GM18508 (cell line): Measurements from ENCODE around the gene RPS6KL1.

Source experiments
- ATAC-seq: cut with Tn5 transposase; IDR thresholded peaks from one replicate; pipeline ENCODE4 v1.9.1; 2021; ENCODE audit warnings: moderate number of reproducible peaks; ENCODE audit not compliant: insufficient read depth, unreplicated experiment

RPS6KL1 gene, protein sequence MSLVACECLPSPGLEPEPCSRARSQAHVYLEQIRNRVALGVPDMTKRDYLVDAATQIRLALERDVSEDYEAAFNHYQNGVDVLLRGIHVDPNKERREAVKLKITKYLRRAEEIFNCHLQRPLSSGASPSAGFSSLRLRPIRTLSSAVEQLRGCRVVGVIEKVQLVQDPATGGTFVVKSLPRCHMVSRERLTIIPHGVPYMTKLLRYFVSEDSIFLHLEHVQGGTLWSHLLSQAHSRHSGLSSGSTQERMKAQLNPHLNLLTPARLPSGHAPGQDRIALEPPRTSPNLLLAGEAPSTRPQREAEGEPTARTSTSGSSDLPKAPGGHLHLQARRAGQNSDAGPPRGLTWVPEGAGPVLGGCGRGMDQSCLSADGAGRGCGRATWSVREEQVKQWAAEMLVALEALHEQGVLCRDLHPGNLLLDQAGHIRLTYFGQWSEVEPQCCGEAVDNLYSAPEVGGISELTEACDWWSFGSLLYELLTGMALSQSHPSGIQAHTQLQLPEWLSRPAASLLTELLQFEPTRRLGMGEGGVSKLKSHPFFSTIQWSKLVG

DNA sequence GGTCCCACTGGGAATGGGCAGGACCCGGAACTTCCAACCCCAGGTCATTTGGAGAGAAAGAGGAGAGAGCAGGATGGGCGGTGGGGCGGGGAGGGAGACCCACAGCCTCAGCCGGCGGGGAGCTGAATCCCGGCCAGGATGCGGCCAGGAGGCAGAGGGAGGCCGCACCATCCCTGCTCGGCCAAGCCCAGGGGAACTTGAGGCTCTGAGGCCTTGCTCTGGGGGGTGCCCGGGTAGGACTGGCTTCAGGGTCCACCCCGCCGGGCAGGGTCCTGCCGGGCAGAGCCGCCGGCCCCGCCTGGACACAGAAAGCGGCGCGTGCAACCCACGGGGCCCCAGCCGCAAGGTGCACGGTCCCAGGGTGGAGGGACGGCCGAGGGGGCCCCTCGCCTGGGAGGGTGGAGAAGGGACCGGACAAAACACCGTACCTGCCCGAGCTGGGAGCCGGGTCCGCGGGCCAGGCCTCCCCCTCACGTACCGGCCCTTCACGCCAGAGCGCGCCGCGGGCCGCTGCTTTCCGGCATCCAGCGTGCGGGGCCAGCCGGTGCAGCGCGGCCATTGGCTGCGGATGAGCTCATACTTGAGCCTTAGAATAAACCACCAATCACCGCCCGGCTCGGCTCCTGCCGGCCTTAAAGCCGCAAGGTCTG is at the start of gene RPS6KL1:
TSS of gene RPS6KL1 (minus strand) at position 509 of the 650 bp plus-strand sequence. CDS start 1,719 bp downstream, outside the sequence.
- ATAC-seq: no peak

DNA sequence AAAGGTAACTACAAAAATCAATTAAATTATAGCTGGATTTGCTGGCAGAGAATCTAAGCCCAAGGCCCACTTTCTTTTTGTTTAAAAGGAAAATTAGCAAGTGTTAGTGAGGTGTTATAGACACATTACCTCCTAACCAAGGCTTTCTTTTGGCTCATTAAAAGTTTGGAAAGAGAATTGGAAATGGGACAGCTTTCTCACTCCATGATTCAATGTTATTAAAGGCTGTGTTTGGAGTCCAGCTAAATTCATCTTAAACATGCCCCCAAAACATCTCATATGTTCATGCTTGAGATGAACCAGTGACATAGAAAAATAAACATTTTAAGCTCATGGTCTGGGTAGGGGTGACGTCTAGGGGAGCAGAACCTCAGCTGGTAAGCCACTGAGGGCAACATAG is 45.8 kb upstream of the RPS6KL1 start:
- ATAC-seq: no peak

DNA sequence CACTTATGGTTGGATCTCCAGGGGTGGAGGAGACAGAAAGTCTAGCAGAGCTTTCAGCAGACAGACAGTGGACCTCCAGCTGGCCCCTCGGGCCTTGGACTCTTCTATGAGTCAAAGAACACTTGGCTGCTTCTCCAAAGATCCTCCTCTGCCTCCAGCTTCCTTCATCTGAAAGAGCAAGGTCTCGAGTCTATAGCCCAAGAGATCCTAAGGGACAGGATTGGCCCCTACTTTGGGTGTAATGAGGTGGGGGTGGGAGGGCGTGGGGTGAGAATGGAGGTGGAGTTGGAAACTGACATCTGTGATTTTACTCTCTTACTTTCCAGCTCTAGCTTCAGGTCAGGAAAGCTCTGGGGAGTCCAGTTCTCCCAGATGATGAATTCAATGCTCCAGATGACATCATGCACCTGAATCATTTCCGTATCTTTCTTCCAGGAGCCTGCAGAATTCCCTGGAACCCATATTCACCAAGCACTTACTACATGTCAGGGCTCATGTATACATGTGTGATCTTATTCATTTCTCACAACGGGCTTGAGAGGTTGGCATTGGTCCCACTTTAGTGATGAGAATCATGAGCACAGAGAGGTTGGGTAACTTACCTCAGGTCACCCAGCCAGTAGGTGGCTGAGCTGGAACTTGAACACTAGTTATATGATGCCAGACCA is 42.6 kb upstream of the RPS6KL1 start:
- ATAC-seq: no peak

DNA sequence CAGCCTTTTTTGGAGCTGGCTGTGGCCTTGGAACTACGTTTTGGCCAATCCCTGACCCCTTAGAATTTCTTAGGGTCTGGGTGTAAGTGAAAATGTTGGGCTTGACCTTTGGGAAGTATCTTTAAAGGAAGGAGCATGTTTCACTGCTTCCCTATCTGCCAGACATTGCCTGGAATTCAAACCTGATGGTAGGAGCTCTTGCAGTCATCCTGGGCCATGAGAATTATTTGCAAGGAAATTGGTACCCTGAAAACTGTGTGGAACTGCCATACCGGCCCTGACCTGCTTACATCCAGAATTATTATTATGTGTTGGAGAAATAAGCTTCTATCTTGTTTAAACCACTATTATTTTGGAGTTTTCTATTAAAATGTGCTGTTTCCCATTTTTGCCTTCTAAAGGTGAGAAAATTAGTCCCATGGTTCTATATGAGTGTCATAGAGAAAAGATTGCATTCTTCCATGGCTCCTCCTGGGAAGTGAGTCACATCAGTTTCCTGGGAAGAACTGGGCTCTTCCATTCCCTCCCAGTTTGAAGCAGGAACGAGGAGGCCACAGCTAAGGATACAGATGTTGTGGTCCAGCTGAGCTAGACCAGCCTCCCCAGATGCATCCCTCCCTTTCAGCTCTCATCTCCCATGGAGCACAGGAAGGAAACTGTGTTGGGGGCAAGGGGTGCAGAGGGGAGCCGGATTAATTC is 41.9 kb upstream of the RPS6KL1 start:
- no peak for ATAC-seq

DNA sequence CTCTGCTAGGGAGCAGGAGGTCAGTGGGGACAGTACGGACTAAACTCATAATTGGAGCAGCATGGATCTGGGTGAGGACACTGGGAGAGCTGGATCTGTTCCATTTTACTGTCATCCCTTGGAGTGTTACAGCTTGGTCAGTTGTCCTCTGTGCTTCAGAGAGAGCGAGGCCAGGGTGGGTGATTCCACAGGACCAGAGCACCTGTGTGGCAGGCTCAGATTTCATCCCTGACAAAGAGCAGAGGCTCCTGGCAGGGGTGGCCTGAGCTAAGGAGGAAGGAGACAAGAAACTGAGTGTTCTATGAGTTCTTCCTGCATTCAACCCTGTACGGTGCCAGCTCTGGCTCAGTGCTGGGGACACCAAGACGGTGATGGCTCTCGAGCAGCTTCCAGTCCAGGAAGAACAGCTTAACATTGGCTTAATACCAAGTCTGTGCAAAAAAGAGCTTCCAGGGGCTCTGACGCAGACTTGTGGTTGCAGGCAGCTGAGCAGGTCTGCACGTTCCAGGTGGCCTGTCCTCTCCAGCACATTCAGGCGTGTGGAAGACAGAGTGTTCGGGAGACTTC is 40.7 kb upstream of the RPS6KL1 start:
- ATAC-seq: no peak

DNA sequence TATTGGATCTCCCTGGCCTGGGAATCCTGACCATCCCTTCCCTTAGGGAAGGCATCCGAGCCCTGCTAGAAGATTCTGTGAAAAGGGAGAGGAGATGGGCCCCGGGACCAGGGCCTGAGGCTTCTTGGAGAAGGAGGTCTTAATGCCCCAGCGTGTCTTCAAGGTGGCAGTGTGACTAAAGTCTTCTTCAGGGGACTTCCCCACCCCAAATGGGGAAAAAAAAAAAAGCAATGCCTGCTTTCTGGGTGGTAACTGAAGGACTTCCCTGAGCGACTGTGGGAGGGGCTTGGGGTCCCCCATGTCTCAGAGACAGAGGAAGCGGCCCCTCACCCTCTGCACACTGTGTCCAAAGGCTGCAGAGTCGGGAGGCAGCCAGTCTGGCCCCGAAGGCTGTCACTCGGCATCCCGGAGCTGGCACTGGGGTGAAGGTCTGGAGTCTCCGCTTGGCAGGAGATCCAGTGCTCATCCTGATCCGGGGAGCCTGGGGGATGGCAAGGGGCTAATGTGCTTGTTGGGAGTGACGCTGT is 40.2 kb upstream of the RPS6KL1 start:
- no peak for ATAC-seq

DNA sequence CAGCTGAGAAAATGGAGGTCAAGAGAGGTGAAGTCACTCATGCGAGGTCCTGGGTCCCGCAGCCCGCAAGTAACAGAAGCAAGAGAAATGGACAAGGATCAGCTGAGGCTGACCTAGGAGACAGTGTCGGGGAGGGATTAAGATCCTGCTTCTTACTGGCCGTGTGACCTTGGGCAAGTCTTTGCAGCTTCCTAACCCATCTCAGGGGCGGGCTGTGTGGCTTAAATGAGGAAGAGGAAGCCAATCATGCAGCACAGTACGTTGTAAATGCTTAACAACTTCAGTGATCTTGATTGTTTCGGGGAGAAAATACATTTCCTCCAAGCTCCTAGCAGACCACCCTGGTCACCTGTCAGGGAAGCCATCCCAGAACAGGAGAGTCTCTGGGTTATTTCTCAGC is 39.4 kb upstream of the RPS6KL1 start:
- ATAC-seq: no peak

DNA sequence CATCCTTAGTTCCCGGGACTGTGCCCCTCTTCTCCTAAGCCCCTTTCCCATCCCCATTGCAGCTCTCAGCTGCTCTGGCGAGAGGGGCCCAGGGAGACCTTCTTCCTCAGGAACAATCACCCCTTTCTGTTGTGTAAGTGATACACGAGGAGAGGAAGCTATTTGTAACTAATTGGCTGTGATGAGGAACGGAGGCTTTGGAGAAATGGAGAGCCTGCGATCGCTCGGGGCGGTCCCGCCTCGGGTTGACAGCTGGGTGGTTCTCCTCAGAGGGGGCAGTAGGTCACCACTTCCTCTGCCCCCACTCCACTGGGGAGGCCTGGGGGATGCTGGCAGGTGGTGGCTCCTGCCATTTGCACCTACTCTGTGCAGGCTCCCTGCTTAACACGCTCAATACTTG is 39.0 kb upstream of the RPS6KL1 start:
- ATAC-seq: no peak

DNA sequence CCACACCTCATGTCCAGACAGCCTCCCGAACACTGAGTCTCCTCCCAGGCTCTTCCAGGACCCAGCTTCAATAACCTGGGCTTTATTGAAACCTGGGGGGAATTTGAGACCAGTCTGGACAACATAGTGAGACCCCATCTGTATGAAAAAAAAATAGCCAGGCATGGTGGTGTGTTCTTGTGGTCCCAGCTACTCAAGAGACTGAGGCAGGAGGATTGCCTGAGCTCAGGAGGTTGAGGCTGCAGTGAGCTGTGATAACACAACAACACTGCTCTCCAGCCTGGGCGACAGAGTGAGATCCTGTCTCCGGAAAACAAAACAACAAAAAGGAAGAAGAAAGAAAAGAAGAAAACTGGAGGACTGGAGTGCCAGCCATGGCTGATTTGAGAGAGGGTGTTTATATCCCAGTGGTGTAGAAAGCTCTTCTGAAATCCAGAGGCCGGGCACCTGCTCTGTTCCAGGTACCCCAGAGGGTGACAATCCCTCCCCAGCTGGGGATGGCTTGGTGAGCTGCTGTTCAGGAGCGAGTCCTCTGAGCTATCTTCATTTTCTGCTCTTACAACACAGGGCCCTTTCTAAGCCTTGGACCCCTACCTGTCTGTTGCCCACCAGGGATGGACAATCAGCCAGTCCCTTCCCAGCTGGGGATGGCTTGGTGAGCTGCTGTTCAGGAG is 38.3 kb upstream of the RPS6KL1 start:
- ATAC-seq: no peak

DNA sequence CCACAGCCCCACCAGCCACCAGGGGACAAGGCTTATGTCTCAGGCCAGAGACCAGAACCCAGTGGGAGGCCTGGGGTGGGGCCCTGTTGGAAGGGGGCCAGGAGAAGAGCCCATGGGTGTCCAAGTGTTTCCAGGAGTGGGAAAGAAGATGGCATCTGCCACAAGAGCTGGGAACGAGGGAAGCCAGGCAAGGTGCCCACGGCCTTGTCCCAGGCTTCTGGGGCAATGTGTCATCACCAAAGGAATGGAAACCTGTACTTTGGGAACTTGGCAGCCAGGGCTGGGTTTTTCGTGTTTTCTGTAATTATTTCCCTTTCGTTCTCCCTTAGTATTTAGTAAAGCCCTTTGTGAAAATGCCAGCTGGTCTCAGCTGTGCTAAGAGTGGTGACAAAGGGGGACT is 37.7 kb upstream of the RPS6KL1 start:
- ATAC-seq: no peak

DNA sequence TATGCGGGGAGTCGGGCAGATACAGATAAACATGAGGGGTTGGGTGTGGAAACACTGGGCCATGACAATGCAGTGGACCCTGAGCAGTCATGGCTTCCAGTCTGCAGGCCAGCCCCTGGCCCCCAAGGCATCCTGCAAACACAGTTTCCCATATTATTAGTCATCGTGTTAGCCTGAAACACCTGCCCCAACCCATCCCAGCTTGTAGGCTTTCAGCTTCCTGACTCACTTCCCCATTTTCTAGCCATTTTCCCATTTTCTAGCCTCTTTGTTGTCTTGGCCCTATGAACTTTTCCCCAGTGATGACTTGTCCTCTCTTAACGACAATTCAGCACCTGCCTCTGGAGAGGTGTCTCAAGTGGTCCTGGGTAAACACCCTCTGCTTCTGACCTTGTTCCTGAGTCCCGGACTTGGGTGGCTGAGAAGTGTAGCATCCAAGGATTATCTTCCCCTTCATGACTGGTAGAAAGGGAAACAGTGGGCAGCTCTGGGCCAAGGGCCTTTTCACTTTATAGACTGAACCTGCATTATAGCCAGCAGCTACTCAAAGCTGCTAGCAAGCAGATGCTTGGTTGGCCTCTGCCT is 36.6 kb upstream of the RPS6KL1 start:
- no peak for ATAC-seq

DNA sequence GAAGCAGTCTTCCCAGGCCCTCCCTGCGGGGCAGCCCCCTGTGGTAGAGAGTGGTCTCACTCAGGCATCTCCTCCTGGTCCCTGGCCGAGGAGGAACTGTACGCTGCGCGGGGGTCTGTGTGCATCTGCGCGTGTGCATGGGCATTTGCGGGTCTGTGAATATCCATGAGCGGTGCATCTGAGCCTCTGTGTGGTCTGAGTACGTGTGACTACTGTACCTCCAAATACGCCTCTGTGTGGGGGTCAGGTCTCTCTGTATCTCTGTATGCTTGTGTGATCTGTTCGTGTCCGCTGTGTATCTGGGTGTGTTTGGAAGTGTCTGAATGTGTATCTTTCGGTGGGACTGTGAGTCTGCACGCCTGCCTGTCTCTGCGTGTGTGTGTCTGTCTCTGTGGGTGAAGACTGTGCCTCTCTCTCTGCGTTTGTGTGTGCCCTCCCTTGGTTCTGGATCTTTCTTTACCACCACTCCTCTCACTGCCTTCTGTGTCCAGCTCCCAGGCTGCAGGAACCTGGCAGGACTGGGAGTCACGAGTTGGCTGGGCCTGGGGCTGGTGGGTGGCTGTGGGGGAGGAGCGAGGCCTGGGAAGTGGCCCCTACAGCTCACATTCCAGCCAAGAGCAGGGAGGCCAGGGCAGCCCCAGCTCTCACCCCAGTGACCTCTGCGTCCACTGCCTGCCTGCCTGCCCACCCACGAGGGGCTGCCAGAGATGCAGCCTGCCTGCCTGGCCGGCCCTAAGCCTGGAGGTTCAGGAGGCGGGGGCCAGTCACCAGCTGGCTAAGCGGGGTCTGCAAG is 33.4 kb upstream of the RPS6KL1 start:
- no peak for ATAC-seq

DNA sequence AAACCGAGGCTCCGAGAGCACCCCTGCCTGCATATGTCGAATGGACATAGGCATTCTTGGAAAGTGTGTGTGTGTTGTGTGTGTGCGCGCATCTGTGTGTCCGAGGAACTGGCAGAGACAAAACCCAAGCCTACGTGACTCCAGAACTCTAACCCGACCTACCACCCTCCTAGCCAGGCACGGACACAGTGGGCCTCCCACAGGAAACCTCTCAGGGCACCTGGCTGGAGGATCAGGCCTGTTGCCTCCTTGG is 32.9 kb upstream of the RPS6KL1 start:
- no peak for ATAC-seq

DNA sequence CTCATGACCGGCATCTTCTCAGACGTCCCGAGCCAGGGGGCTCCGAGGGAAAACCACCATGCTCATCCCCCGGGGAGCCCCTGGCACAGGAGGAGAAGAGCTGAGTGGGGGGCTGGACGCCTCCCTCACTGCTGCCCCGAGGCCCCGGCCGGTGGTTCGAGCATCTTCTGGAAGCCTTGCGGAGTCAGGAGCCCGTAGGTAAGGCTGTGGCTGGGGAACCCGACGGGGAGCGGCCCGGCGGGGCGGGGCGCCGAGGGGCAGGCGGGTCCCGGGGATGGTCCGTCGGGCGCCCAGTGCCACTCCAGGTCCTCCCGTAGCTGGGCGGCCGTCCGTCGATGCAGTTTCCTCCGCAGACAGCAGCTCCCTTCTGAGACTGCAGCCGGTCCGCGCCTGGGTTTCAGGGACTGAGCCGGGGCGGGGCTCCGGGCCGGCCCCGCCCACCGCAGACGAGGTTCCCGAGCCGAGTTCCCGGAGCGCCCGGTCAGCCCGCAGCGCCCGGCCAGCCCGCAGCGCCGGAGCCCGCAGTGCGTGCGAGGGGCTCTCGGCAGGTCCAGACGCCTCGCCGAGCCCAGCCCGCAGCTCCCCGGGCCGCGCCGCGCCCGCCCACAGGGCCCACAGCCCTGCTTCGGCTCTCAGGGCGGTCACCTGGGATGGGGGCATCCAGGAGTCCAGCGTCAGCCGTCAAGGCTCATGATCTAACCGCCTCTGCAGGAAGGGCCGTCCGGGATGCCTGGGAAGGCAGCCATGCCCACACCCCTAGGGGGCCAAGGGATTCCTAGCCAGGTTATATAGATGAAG is 32.4 kb upstream of the RPS6KL1 start, which contains the start of gene PGF:
TSS of gene PGF (minus strand) at position 369 of the 798 bp plus-strand sequence. CDS start at position 14, 355 bp downstream.
- ATAC-seq: no peak

DNA sequence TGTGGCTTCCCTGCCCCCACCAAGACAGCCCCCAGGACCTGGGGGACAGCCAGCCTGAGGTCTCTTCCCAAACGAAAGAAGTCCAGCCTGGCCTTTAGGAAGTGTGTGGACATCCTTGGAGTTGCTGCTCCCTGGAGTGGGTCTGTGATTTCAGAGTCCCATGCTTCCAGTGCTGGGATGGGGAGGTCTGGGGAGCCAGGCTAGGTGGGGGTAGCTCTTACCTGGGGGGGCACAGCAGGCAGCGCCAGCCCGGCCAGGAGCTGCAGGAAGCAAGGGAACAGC is 31.8 kb upstream of the RPS6KL1 start:
- no peak for ATAC-seq

DNA sequence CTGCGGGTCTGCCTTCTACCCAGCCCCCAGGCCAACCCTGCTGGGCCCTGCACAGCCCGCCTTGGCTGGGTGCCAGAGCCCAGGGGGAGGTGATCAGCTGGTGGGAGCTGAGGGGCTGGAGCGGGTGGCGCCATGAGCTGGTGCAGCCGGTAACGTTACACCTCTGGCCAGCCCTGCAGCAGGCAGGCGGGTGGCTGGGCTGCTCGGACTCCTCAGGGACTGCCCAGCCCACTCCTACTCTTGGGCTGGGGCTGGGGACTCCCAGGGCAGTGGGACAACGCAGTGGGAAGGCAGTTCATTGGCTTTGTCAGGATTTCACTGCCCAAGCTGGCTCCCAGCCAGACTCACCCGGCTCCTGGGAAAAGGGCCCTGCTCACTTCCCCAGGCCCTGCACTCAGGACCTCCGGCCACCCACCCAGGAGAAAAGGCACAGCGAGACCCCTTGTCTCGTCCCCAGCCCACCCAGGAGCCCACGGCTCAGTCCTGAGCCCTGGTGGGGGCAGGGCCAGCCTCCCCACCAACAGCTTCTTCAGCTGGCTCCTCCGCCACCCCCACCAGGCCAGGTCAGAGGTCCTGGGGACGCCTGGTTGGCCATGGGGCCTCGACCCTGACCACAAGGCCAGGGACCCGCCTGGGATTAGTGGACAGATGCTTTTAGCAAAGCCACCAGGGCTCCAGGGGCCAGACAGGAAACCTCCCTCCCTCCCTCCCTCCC is 31.3 kb upstream of the RPS6KL1 start:
- no peak for ATAC-seq

DNA sequence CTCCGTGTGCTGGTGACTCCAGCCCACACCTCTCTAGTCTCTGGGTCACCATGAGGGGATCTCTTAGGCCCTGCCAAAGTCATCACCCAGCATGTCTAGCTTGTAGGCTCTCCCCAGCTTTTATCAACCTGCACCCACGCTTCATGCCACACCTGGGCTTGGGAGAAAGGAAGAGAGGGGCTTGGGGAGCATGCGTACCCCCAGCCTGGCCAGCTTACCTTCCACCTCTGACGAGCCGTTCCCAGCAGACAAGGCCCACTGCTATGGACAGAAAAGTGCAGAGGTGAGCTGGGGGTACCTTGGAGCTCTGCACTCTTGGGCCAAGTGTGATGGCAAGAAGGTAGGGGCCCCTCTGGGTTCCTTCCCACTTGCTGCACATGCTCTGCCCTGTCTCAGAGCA is 30.6 kb upstream of the RPS6KL1 start:
- ATAC-seq: no peak
